ENCODE measurements around the gene CD8A. TPM values are rescaled to one million over a fixed set of nuclear protein-coding genes. Genes with fewer than 3 reads are reported as not detected.

CD8A gene
- total RNA-seq, 4 donors from 2014 or later = 0.49 to 1.9 (median 0.87) TPM

DNA sequence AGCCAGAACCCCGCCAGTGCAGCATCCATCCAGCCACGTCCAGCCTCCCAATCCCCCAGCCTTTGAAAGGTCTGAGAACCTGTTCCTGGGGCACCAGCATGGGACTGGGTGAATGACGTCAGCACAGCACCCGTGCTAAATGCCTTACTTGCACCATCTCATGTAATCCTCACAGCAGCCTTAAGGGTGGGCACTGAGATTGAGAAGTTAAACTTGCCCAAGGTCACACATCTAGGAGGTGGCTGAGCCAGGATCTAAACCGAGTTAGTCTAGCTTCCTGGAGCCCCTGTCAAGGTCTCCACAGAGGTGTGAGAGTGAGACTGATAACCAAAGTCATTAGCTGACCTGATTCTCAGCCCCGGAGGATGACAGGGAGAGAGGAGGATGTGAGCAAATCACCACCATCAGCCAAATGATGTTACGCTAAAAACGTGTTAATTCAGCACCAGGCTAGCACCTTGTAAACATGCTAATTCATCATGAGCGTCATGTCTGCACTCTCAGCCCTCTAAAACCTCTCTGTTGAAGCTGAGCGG lies 4.6 kb downstream of the CD8A start:
- TF ChIP-seq POLR2A (IDR thresholded peaks at IDR 0.05) = no peak
- TF ChIP-seq, protein P1, sequence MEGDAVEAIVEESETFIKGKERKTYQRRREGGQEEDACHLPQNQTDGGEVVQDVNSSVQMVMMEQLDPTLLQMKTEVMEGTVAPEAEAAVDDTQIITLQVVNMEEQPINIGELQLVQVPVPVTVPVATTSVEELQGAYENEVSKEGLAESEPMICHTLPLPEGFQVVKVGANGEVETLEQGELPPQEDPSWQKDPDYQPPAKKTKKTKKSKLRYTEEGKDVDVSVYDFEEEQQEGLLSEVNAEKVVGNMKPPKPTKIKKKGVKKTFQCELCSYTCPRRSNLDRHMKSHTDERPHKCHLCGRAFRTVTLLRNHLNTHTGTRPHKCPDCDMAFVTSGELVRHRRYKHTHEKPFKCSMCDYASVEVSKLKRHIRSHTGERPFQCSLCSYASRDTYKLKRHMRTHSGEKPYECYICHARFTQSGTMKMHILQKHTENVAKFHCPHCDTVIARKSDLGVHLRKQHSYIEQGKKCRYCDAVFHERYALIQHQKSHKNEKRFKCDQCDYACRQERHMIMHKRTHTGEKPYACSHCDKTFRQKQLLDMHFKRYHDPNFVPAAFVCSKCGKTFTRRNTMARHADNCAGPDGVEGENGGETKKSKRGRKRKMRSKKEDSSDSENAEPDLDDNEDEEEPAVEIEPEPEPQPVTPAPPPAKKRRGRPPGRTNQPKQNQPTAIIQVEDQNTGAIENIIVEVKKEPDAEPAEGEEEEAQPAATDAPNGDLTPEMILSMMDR (IDR thresholded peaks at IDR 0.05) = no peak
- intact Hi-C loops (cut with DNase I; ENCODE audit: low total_unique reads) = no loop called here
- 60 to 61% methylated on average over 10 of the region's 10 CpGs for WGBS, 2 donors
- DNase-seq (ENCODE audit: low spot score in 2 of 2) = no peak
- H3K4me3 ChIP-seq (ENCODE audit: low read depth, poor library complexity, severe bottlenecking) = no peak overlapping the region

DNA sequence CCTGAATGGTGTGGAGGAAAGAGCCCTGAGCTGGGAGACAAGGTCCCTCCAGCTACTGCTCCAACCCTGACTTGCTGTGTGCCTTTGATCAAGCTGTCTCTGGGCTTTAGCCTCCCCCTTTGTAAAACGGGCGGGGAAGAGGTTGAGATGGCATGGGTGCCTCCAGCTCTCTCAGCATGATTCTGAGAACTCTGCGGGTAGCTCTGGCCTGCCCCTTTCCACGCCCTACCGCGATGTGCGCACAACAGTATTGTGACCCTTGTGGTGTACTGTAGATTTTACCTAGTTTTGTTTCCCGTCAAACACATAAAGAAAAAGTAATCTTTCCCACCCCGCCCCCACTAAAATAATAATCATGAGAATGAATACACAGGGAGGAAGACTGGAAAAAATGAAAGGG lies 5.3 kb downstream of the CD8A start:
- no peak for TF ChIP-seq POLR2A (IDR thresholded peaks at IDR 0.05)
- TF ChIP-seq, protein P1 (IDR thresholded peaks at IDR 0.05) = no peak
- H3K4me3 ChIP-seq (ENCODE audit: low read depth, poor library complexity, severe bottlenecking) = no peak overlapping the region
- intact Hi-C loops (cut with DNase I; ENCODE audit: low total_unique reads) = no loop called here
- no peak for DNase-seq (ENCODE audit: low spot score in 2 of 2)
- WGBS, 2 donors = 84 to 93% methylated on average over 9 of the region's 9 CpGs

DNA sequence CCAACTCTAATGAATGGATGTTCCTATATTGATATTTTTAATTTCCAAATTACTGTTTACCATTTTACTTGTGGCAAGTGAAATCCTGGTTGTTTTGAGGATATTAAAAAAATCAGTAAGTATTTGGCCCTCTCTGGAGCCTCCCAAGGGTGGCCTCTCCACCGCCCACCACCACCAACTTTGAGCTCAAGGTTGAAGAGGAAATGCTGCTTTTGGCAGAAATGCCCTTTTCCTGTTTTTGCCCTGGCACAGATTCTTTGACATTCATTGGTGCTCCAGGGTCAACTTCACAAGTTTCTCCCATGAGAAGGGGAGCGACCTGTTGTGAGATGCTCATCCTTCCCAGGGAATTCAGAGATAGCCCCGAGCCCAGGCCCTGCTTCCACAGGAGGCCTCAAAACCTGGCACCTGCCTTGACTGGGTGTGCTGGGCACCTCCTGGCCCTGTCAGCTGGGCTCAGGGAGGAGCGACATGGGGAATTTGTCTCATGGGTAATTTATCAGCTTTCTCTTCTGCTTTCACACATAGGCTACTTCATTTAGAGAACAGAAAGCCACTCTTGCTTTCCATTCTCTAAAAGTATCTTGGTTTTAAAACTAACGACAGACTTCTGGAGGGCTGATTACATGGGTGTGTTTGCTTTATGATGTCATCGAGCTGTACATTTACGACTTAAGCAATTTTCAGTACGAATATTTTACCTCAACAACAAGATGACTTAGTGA lies 6.9 kb downstream of the CD8A start:
- 72 to 76% methylated on average over 8 of the region's 8 CpGs for WGBS, 2 donors
- intact Hi-C loops (cut with DNase I; ENCODE audit: low total_unique reads) = no loop called here
- H3K4me3 ChIP-seq (ENCODE audit: low read depth, poor library complexity, severe bottlenecking) = no peak overlapping the region
- TF ChIP-seq, protein P1 (IDR thresholded peaks at IDR 0.05) = no peak
- no peak for TF ChIP-seq POLR2A (IDR thresholded peaks at IDR 0.05)
- DNase-seq (ENCODE audit: low spot score in 2 of 2) = no peak

DNA sequence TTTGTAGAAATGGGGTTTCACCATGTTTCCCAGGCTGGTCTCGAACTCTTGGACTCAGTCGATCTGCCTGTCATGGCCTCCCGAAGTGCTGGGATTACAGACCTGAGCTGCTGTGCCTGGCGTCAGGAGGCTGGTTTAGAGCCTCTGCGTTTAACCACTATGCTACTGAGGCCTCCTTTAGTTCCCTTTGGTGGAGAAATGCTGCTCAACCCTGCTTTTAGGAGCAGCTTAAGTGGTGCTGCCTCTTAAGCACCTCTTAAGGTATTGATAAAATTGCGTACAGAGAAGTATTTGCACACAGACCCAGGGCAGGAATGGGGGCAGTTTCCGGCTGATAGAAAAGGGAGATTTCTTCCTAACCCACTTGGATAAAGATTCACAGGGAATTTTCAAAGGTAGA lies 8.0 kb downstream of the CD8A start:
- no peak for TF ChIP-seq POLR2A (IDR thresholded peaks at IDR 0.05)
- TF ChIP-seq, protein P1 (IDR thresholded peaks at IDR 0.05) = no peak
- no peak overlapping the region for H3K4me3 ChIP-seq (ENCODE audit: low read depth, poor library complexity, severe bottlenecking)
- intact Hi-C loops (cut with DNase I; ENCODE audit: low total_unique reads) = no loop called here
- no peak for DNase-seq (ENCODE audit: low spot score in 2 of 2)
- WGBS, 2 donors = 79 to 89% methylated on average over 7 of the region's 7 CpGs

DNA sequence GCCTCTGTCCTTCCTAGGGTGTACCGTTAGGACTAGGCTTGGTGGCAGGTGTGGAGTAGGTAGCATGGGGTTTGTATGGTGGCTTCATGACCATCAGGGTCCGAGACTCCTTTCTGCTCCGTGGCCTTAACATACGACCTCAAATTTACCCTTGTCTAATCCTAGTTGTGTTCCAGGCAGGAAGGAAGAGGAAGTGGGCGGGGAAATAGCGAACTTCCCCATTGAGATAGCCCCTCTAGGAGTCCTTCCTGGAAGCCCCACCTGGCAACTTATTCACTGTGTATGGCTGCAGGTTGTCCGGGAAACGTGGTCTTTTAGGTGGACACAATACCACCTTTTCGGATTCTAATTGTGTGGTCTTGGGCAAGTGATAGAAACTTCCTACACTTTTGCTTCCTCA lies 9.3 kb downstream of the CD8A start:
- TF ChIP-seq POLR2A (IDR thresholded peaks at IDR 0.05) = no peak
- TF ChIP-seq, protein P1 (IDR thresholded peaks at IDR 0.05) = no peak
- WGBS, 2 donors = 74% methylated on average over 9 of the region's 9 CpGs
- no peak for DNase-seq (ENCODE audit: low spot score in 2 of 2)
- intact Hi-C loops (cut with DNase I; ENCODE audit: low total_unique reads) = no loop called here
- no peak overlapping the region for H3K4me3 ChIP-seq (ENCODE audit: low read depth, poor library complexity, severe bottlenecking)
